Trophoblast cell (in vitro differentiated cells and primary cell): ENCODE data around the gene TMEM266.

Experiments
- DNase-seq, 2 donors: peaks; one replicate each; pipeline ENCODE4 v3.0.0-alpha.2; 2016
- H2AFZ ChIP-seq: 2 replicates; pipeline ENCODE4 v1.6.1; 2013; ENCODE audit warnings: low read length, moderate library complexity, mild to moderate bottlenecking; ENCODE audit not compliant: insufficient read depth, poor library complexity
- H2AK5ac ChIP-seq: 2 replicates; pipeline ENCODE4 v1.6.1; 2013; ENCODE audit warnings: mild to moderate bottlenecking, low read length
- H2BK120ac ChIP-seq: 2 replicates; pipeline ENCODE4 v1.6.1; 2013; ENCODE audit warnings: low read length, mild to moderate bottlenecking, moderate library complexity; ENCODE audit not compliant: insufficient read depth, poor library complexity
- H2BK12ac ChIP-seq: 2 replicates; pipeline ENCODE4 v1.6.1; 2013; ENCODE audit warnings: mild to moderate bottlenecking, low read length, moderate library complexity
- H2BK5ac ChIP-seq: 2 replicates; pipeline ENCODE4 v1.6.1; 2013; ENCODE audit warnings: low read length, low read depth, moderate library complexity, mild to moderate bottlenecking; ENCODE audit not compliant: poor library complexity
- H3K14ac ChIP-seq: 2 replicates; pipeline ENCODE4 v1.6.1; 2013; ENCODE audit warnings: mild to moderate bottlenecking, low read length
- H3K18ac ChIP-seq: 2 replicates; pipeline ENCODE4 v1.6.1; 2013; ENCODE audit warnings: mild to moderate bottlenecking, low read length
- H3K23ac ChIP-seq: 2 replicates; pipeline ENCODE4 v1.6.1; 2013; ENCODE audit warnings: low read length
- H3K27ac ChIP-seq: 2 replicates; pipeline ENCODE4 v1.5.1; 2013; ENCODE audit warnings: low read depth, mild to moderate bottlenecking, inconsistent platforms, low read length, moderate library complexity
- H3K27me3 ChIP-seq: 2 replicates; pipeline ENCODE4 v1.6.1; 2013; ENCODE audit warnings: inconsistent platforms, mild to moderate bottlenecking, low read length, moderate library complexity; ENCODE audit not compliant: insufficient read depth
- H3K36me3 ChIP-seq, 2 experiments: 1 replicate in 1 of 2; 2 replicates in 1 of 2; pipeline ENCODE4 v1.6.1; 2013; ENCODE audit warnings: low read length in 2 of 2, mild to moderate bottlenecking in 2 of 2, moderate library complexity in 1 of 2; ENCODE audit not compliant: insufficient read depth in 2 of 2, control insufficient read depth in 1 of 2
- H3K4ac ChIP-seq: 2 replicates; pipeline ENCODE4 v1.6.1; 2013; ENCODE audit warnings: low read depth, mild to moderate bottlenecking, low read length, moderate library complexity
- H3K4me1 ChIP-seq, 2 experiments: 1 replicate in 1 of 2; 2 replicates in 1 of 2; pipeline ENCODE4 v1.6.1; 2013; ENCODE audit warnings: low read length in 2 of 2, mild to moderate bottlenecking in 2 of 2, moderate library complexity in 1 of 2; ENCODE audit not compliant: insufficient read depth in 2 of 2, control insufficient read depth in 1 of 2
- H3K4me2 ChIP-seq: 2 replicates; pipeline ENCODE4 v1.6.1; 2013; ENCODE audit warnings: inconsistent platforms, mild to moderate bottlenecking, low read length, moderate library complexity
- H3K4me3 ChIP-seq: 2 replicates; pipeline ENCODE4 v1.5.1; 2013; ENCODE audit warnings: mild to moderate bottlenecking, low read depth, low read length, inconsistent platforms
- H3K79me1 ChIP-seq: one replicate; pipeline ENCODE4 v1.6.1; 2013; ENCODE audit warnings: low read length
- H3K79me2 ChIP-seq: 2 replicates; pipeline ENCODE4 v1.6.1; 2013; ENCODE audit warnings: low read length, mild to moderate bottlenecking; ENCODE audit not compliant: control insufficient read depth, insufficient read depth, poor library complexity
- H3K9ac ChIP-seq: 2 replicates; pipeline ENCODE4 v1.6.1; 2013; ENCODE audit warnings: mild to moderate bottlenecking, low read length
- H3K9me3 ChIP-seq: 2 replicates; pipeline ENCODE4 v1.6.1; 2013; ENCODE audit warnings: low read depth, mild to moderate bottlenecking, control low read depth, inconsistent platforms, low read length; ENCODE audit not compliant: insufficient read depth
- H4K12ac ChIP-seq: 2 replicates; pipeline ENCODE4 v1.6.1; 2013; ENCODE audit warnings: low read depth, mild to moderate bottlenecking, low read length, moderate library complexity
- H4K8ac ChIP-seq: 2 replicates; pipeline ENCODE4 v1.6.1; 2013; ENCODE audit warnings: low read depth, mild to moderate bottlenecking, low read length, moderate library complexity
- H4K91ac ChIP-seq: one replicate; pipeline ENCODE4 v1.6.1; 2013; ENCODE audit warnings: low read depth, mild to moderate bottlenecking, low read length, moderate library complexity
- WGBS: extraction: QIAGEN DNeasy Blood & Tissue Kit; methylation state at CpG from one replicate; pipeline ENCODE4 v1.1.7; 2013; ENCODE audit warnings: missing lambda C conversion rate; ENCODE audit not compliant: insufficient read length, insufficient coverage; ENCODE audit errors: extremely low coverage; 5-methylcytosine and 5-hydroxymethylcytosine counted together

Gene TMEM266

GRCh38 chr15:76187163-76187562 is 127.4 kb downstream of the TMEM266 start:
- Histone ChIP-seq H3K79me1 (peaks cover 4% of the 10 kb centered on the region), H3K4me1 (peaks cover 13 to 21% of the 10 kb centered on the region in 2 experiments), H3K79me2 (no peaks in the 10 kb centered on the region), H3K36me3 (no peaks in the 10 kb centered on the region), H2BK5ac (no peak overlapping the region), H3K23ac (no peak overlapping the region), H2AK5ac (no peak overlapping the region), H2AFZ (no peak overlapping the region), H3K4me3 (no peak overlapping the region), H3K4me2 (no peak overlapping the region), H4K91ac (no peak overlapping the region), H4K12ac (no peak overlapping the region), H4K8ac (no peak overlapping the region), H2BK12ac (no peak overlapping the region), H3K9ac (no peak overlapping the region), H3K4ac (no peak overlapping the region), H3K27me3 (no peaks in the 10 kb centered on the region), H2BK120ac (no peak overlapping the region), H3K18ac (no peak overlapping the region), H3K27ac (no peak overlapping the region), H3K14ac (no peak overlapping the region), H3K9me3 (no peaks in the 10 kb centered on the region)
- WGBS: no CpG with 5 or more reads among the region's 4 CpGs
- no peak for DNase-seq

- Histone ChIP-seq H3K27me3 (no peaks in the 10 kb centered on the region), H3K79me1 (peaks cover 4% of the 10 kb centered on the region), H4K8ac (no peak overlapping the region), H2BK5ac (no peak overlapping the region), H3K79me2 (no peaks in the 10 kb centered on the region), H3K23ac (no peak overlapping the region), H2BK120ac (no peak overlapping the region), H3K9ac (no peak overlapping the region), H3K27ac (no peak overlapping the region), H2BK12ac (no peak overlapping the region), H2AFZ (no peak overlapping the region), H4K91ac (no peak overlapping the region), H3K9me3 (no peaks in the 10 kb centered on the region), H3K36me3 (no peaks in the 10 kb centered on the region), H3K18ac (no peak overlapping the region), H2AK5ac (no peak overlapping the region), H3K4me2 (no peak overlapping the region), H3K14ac (no peak overlapping the region), H3K4ac (no peak overlapping the region), H3K4me3 (no peak overlapping the region), H3K4me1 (peaks cover 8 to 18% of the 10 kb centered on the region in 2 experiments), H4K12ac (no peak overlapping the region)
- WGBS: no CpG with 5 or more reads among the region's 2 CpGs
- no peak for DNase-seq
These were observed 129.3 kb downstream of the TMEM266 start for GRCh38 chr15:76189106-76189505.

DNA sequence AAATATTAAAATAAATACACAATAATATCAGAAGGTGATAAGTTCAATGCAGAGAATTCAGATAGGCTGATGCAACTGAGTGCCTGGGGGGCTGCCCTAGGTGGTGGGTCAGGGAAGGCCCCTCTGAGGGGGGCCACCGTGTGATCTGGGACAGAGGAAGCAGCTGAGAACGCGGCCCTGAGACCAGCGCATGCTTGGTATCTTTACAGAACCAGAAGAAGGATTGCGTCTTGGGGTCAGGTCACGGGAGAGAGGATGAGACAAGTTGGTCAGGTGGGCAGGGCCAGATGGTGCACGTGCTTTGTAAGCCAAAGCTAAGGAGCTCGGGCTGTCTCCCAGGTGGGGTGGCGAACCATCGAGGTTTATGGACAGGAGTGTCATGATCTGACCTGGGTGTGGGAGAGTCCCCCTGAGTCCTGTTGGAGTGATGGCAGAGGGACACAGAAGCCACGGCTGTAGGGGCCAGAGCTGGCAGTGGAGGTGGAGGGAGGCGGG is 130.3 kb downstream of the TMEM266 start:
- no peak overlapping the region for H3K4me3 ChIP-seq
- H3K9me3 ChIP-seq: no peaks in the 10 kb centered on the region
- no peak overlapping the region for H4K12ac ChIP-seq
- H2BK120ac ChIP-seq: no peak overlapping the region
- peak overlapping the region; percentile 59 for H3K4me2 ChIP-seq
- no CpG with 5 or more reads among the region's 12 CpGs for WGBS
- no peak overlapping the region for H3K14ac ChIP-seq
- peaks cover 4% of the 10 kb centered on the region for H3K79me1 ChIP-seq
- no peak overlapping the region for H2AFZ ChIP-seq
- H3K9ac ChIP-seq: no peak overlapping the region
- peaks cover 8 to 18% of the 10 kb centered on the region in 2 experiments for H3K4me1 ChIP-seq
- no peak for DNase-seq
- no peak overlapping the region for H3K18ac ChIP-seq
- H3K23ac ChIP-seq: no peak overlapping the region
- H3K36me3 ChIP-seq: no peaks in the 10 kb centered on the region
- H3K4ac ChIP-seq: no peak overlapping the region
- H3K27ac ChIP-seq: no peak overlapping the region
- no peak overlapping the region for H2BK12ac ChIP-seq
- no peak overlapping the region for H4K91ac ChIP-seq
- no peaks in the 10 kb centered on the region for H3K79me2 ChIP-seq
- no peak overlapping the region for H2BK5ac ChIP-seq
- H3K27me3 ChIP-seq: no peaks in the 10 kb centered on the region
- no peak overlapping the region for H2AK5ac ChIP-seq
- no peak overlapping the region for H4K8ac ChIP-seq

DNA sequence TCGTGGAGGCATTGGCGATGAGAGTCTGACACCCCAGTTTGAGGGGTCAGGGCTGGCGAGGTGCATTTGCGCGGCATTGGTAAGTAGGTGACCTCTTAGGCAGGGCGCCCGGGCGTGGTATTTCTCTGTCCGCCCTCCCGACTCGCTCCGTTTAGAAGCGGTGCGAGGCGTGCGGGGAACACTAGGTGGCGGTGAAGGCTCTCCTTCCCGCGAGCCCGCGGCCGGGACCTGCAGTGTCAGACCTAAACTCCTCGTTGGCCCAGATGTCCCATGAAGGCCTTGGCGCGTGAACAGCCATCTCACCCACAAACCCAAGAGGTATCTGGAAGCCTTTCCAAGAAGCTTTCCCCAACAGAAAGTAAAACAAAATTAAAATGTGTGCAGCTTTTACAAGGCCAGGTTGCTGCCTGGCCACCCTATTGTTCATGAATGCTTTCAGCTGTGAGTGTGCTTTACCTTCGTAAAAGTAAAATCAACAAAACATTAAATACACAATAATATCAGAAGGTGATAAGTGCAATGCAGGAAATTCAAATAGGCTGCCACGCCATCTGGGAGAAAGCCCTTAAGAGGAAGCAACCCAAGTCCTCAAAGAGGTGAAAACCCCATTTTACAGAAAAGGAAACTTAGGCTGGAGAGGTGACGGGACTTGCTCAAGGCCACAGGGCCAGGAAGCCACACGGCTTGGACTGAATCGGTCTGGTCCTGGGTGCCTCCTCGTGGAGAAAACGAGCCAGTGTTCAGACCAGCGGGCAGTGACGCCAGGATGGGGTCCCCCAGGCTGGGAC is 131.2 kb downstream of the TMEM266 start:
- no peak overlapping the region for H3K23ac ChIP-seq
- H4K8ac ChIP-seq: no peak overlapping the region
- no peak overlapping the region for H2BK5ac ChIP-seq
- H3K4me2 ChIP-seq: peak overlapping the region; percentile 59
- H4K12ac ChIP-seq: no peak overlapping the region
- H2BK120ac ChIP-seq: no peak overlapping the region
- H3K4me3 ChIP-seq: no peak overlapping the region
- no peak overlapping the region for H3K9ac ChIP-seq
- DNase-seq: peak; percentile 73 to 82
- H3K4ac ChIP-seq: no peak overlapping the region
- H2AFZ ChIP-seq: no peak overlapping the region
- H3K79me2 ChIP-seq: no peaks in the 10 kb centered on the region
- H2AK5ac ChIP-seq: no peak overlapping the region
- no peak overlapping the region for H3K18ac ChIP-seq
- no peak overlapping the region for H3K27ac ChIP-seq
- H2BK12ac ChIP-seq: no peak overlapping the region
- H3K4me1 ChIP-seq: peaks cover 4 to 18% of the 10 kb centered on the region in 2 experiments
- H4K91ac ChIP-seq: no peak overlapping the region
- H3K9me3 ChIP-seq: no peaks in the 10 kb centered on the region
- no peaks in the 10 kb centered on the region for H3K27me3 ChIP-seq
- H3K36me3 ChIP-seq: no peaks in the 10 kb centered on the region
- no CpG with 5 or more reads among the region's 34 CpGs for WGBS
- H3K14ac ChIP-seq: no peak overlapping the region
- H3K79me1 ChIP-seq: peaks cover 3% of the 10 kb centered on the region
